ENCODE results near the gene NEUROD2. TPM values are rescaled to one million over a fixed set of nuclear protein-coding genes. Genes with fewer than 3 reads are reported as not detected.

The NEUROD2 gene
- total and polyA plus RNA-seq, 2 donors (not counting 3 experiments of a cell fraction or from before 2014, with no cell fraction given), result not detected

GRCh38 chr17:39555368-39555767 is 52.4 kb downstream of the NEUROD2 start:
- no peak overlapping the region for H3K27ac ChIP-seq (ENCODE audit: insufficient read depth, low read depth, low read length)
- POLR2A ChIA-PET, result no interaction called here
- no peak overlapping the region for H3K4me2 ChIP-seq (ENCODE audit: insufficient read depth, low read length)
- no peaks in the 10 kb centered on the region for H3K79me2 ChIP-seq (ENCODE audit: control insufficient read depth, insufficient read depth, low read length)
- peaks cover 0 to 9% of the 10 kb centered on the region in 2 experiments for H3K36me3 ChIP-seq (ENCODE audit: control insufficient read depth in 2 of 2, extremely low read depth in 1 of 2, insufficient read depth in 2 of 2, low read length in 2 of 2)
- no peak for DNase-seq (ENCODE audit: low read depth, low spot score)
- CTCF ChIA-PET, result interaction anchor here (1.0 to 5.5 kb wide), 5 partner anchors 7 to 68 kb away, joined by 4 to 38 read pairs (median 7); no protein-coding TSS in a partner anchor
- H3K9me3 ChIP-seq (replicated peaks; ENCODE audit: control insufficient read depth, insufficient read depth, low read length), result no peaks in the 10 kb centered on the region
- TF ChIP-seq CTCF (IDR thresholded peaks at IDR 0.05; ENCODE audit: extremely low read depth in 1 of 2, insufficient read depth in 1 of 2, low read depth in 1 of 2, low read length in 2 of 2) (no peak), GATA2 (IDR thresholded peaks at IDR 0.05; ENCODE audit: insufficient read depth, insufficient read length, low read depth, low read length) (no peak), POLR2A (IDR thresholded peaks at IDR 0.05; ENCODE audit: low read depth, low read length) (no peak)
- no peak overlapping the region for H3K9ac ChIP-seq (replicated peaks; ENCODE audit: extremely low read depth, insufficient read depth, low read length)
- no TSS peak for BruUV-seq (replicated peaks)
- peaks cover 8% of the 10 kb centered on the region for H3K4me1 ChIP-seq (ENCODE audit: control insufficient read depth, extremely low read depth, insufficient read depth, low read length)
- no peaks in the 10 kb centered on the region for H3K27me3 ChIP-seq (ENCODE audit: control insufficient read depth in 2 of 2, insufficient read depth in 2 of 2, low read length in 2 of 2)
- no peaks in the 10 kb centered on the region for H3K9me1 ChIP-seq (replicated peaks; ENCODE audit: control insufficient read depth, extremely low read depth, insufficient read depth, low read length)
- intact Hi-C loops (cut with micrococcal nuclease), result no loop called here
- H2AFZ ChIP-seq (ENCODE audit: low read depth, low read length), result no peak overlapping the region
- no peaks in the 10 kb centered on the region for H4K20me1 ChIP-seq (replicated peaks; ENCODE audit: control insufficient read depth, extremely low read depth, insufficient read depth, low read length)
- H3K4me3 ChIP-seq (replicated peaks in 1 of 3; ENCODE audit: insufficient read depth in 1 of 3, low read depth in 1 of 3, low read length in 3 of 3), result no peak overlapping the region
- no peak for FAIRE-seq
- dilution Hi-C loops (cut with MboI; ENCODE audit: extremely low pct_ligation_motif_present, low sequenced_read_pairs), result no loop called here

Other genes starting within 250 kb of the NEUROD2 start
- gene FBXL20, start 206.3 kb downstream of the NEUROD2 start, total RNA-seq, result 14.8 and 18.0 TPM in 2 replicates
- gene FBXL20, start 206.3 kb downstream of the NEUROD2 start, polyA plus RNA-seq, result 4.6 and 4.8 TPM in 2 replicates
- 39.8 and 46.2 TPM in 2 replicates for gene MED1, start 156.7 kb downstream of the NEUROD2 start, total RNA-seq
- 18.2 and 19.8 TPM in 2 replicates for gene MED1, start 156.7 kb downstream of the NEUROD2 start, polyA plus RNA-seq
- gene CDK12, start 146.4 kb downstream of the NEUROD2 start, total RNA-seq, result 53.9 and 55.4 TPM in 2 replicates
- 14.2 and 14.6 TPM in 2 replicates for gene CDK12, start 146.4 kb downstream of the NEUROD2 start, polyA plus RNA-seq
- gene PPP1R1B, start 19.0 kb upstream of the NEUROD2 start, total RNA-seq, result not detected in 2 replicates
- not detected in 2 replicates for gene PPP1R1B, start 19.0 kb upstream of the NEUROD2 start, polyA plus RNA-seq
- gene STARD3, start 29.2 kb upstream of the NEUROD2 start, total RNA-seq, result 48.9 and 51.0 TPM in 2 replicates
- gene STARD3, start 29.2 kb upstream of the NEUROD2 start, polyA plus RNA-seq, result 75.7 and 102 TPM in 2 replicates
- 0.78 and 0.93 TPM in 2 replicates for gene TCAP, start 57.4 kb upstream of the NEUROD2 start, total RNA-seq
- 0.46 and 0.51 TPM in 2 replicates for gene TCAP, start 57.4 kb upstream of the NEUROD2 start, polyA plus RNA-seq
- not detected in 2 replicates for gene PNMT, start 60.5 kb upstream of the NEUROD2 start, total RNA-seq
- gene PNMT, start 60.5 kb upstream of the NEUROD2 start, polyA plus RNA-seq, result 0.11 and 0.35 TPM in 2 replicates
- gene PGAP3, start 80.1 kb upstream of the NEUROD2 start, total RNA-seq, result 6.4 and 7.0 TPM in 2 replicates
- gene PGAP3, start 80.1 kb upstream of the NEUROD2 start, polyA plus RNA-seq, result 14.9 and 17.0 TPM in 2 replicates
- 29.1 and 32.9 TPM in 2 replicates for gene ERBB2, start 92.1 kb upstream of the NEUROD2 start, total RNA-seq
- 20.6 and 22.8 TPM in 2 replicates for gene ERBB2, start 92.1 kb upstream of the NEUROD2 start, polyA plus RNA-seq
- 42.4 and 51.1 TPM in 2 replicates for gene MIEN1, start 122.6 kb upstream of the NEUROD2 start, total RNA-seq
- gene MIEN1, start 122.6 kb upstream of the NEUROD2 start, polyA plus RNA-seq, result 74.1 and 74.5 TPM in 2 replicates
- not detected in 2 replicates for gene GRB7, start 130.0 kb upstream of the NEUROD2 start, total RNA-seq
- gene GRB7, start 130.0 kb upstream of the NEUROD2 start, polyA plus RNA-seq, result 0.04 and 0.06 TPM in 2 replicates

Data from endothelial cell of umbilical vein (primary cell).